GM19372 (cell line): ENCODE measurements around the gene MSL3.

Experiments
- ATAC-seq: cut with Tn5 transposase; IDR thresholded peaks from one replicate; pipeline ENCODE4 v1.9.1; 2021; ENCODE audit warnings: mild to moderate bottlenecking, low read depth, moderate library complexity; ENCODE audit not compliant: unreplicated experiment

Gene MSL3

GRCh38 chrX:11757719-11758399 is at the start of gene MSL3:
Gene MSL3, plus strand, starts transcription at chrX:11758237. Its CDS starts 27 bp downstream, at chrX:11758264.
- ATAC-seq = peak; percentile 29

GRCh38 chrX:11722304-11722703 is 35.7 kb upstream of the MSL3 start:
- no peak for ATAC-seq

GRCh38 chrX:11724122-11725017 is 33.7 kb upstream of the MSL3 start:
- no peak for ATAC-seq

GRCh38 chrX:11725631-11726442 is 32.2 kb upstream of the MSL3 start:
- no peak for ATAC-seq

GRCh38 chrX:11728556-11728955 is 29.5 kb upstream of the MSL3 start:
- ATAC-seq = no peak

GRCh38 chrX:11733614-11734013 is 24.4 kb upstream of the MSL3 start:
- no peak for ATAC-seq

- ATAC-seq = no peak
Measured at GRCh38 chrX:11739776-11740175, 18.3 kb upstream of the MSL3 start.

- no peak for ATAC-seq
Measured at GRCh38 chrX:11740794-11741193, 17.2 kb upstream of the MSL3 start.

GRCh38 chrX:11741574-11741973 is 16.5 kb upstream of the MSL3 start:
- no peak for ATAC-seq

GRCh38 chrX:11745881-11746280 is 12.2 kb upstream of the MSL3 start:
- no peak for ATAC-seq

GRCh38 chrX:11750046-11750445 is 8.0 kb upstream of the MSL3 start:
- ATAC-seq = no peak

GRCh38 chrX:11750694-11751093 is 7.3 kb upstream of the MSL3 start:
- no peak for ATAC-seq

GRCh38 chrX:11751261-11751660 is 6.8 kb upstream of the MSL3 start:
- no peak for ATAC-seq

- no peak for ATAC-seq
Measured at GRCh38 chrX:11753668-11754067, 4.4 kb upstream of the MSL3 start.

- ATAC-seq = no peak
Measured at GRCh38 chrX:11754958-11755645, 2.9 kb upstream of the MSL3 start.

- ATAC-seq = no peak
Measured at GRCh38 chrX:11755724-11756123, 2.3 kb upstream of the MSL3 start.

- ATAC-seq = no peak
Measured at GRCh38 chrX:11756354-11757318, 1.4 kb upstream of the MSL3 start.

- ATAC-seq = no peak
Measured at GRCh38 chrX:11757397-11757718, 679 bp upstream of the MSL3 start.

- ATAC-seq = peak; percentile 44
Measured at GRCh38 chrX:11758400-11759171, 549 bp downstream of the MSL3 start.
